ENCODE measurements around the gene FXR2. TPM values are rescaled to one million over a fixed set of nuclear protein-coding genes. Genes with fewer than 3 reads are reported as not detected.

Gene FXR2
- total and polyA plus RNA-seq, 9 of the 15 experiments (the other 6 are each of a cell fraction or from before 2014, with no cell fraction given): 2.0 to 49.3 (median 24.5) TPM

GRCh38 chr17:7618608-7619007 is 3.9 kb upstream of the FXR2 start:
- ChIA-PET CTCF (ENCODE audit: low intra/inter-chr PET ratio) (no interaction called here), POLR2A (interaction anchor here (0.8 to 1.0 kb wide), 3 partner anchors 9 to 68 kb away, joined by 3 read pairs; partner anchors contain the start of gene SAT2)

More at GRCh38 chr17:7618608-7619007, 3.9 kb upstream of the FXR2 start:
- Histone ChIP-seq H3K4me3 (no peak overlapping the region), H3K4me2 (ENCODE audit: insufficient read depth, low read length) (no peak overlapping the region), H3K36me3 (ENCODE audit: control insufficient read depth, insufficient read depth, low read length) (no peaks in the 10 kb centered on the region), H2AFZ (ENCODE audit: low read depth, low read length) (no peak overlapping the region), H3K9ac (ENCODE audit: insufficient read depth in 1 of 2, low read depth in 2 of 2, low read length in 2 of 2) (no peak overlapping the region), H3K79me2 (ENCODE audit: control insufficient read depth, insufficient read depth, low read length) (peaks cover 8% of the 10 kb centered on the region), H3K27ac (ENCODE audit: extremely low read depth, low read depth, low read length) (no peak overlapping the region), H3K9me1 (ENCODE audit: control insufficient read depth, insufficient read depth, low read length) (no peaks in the 10 kb centered on the region), H3K4me1 (replicated peaks in 1 of 2; ENCODE audit: control insufficient read depth in 2 of 2, insufficient read depth in 2 of 2, low read length in 2 of 2) (peaks cover 2 to 14% of the 10 kb centered on the region in 2 experiments; a peak in 2 of 5 replicates), H3K27me3 (ENCODE audit: control insufficient read depth in 2 of 2, insufficient read depth in 2 of 2, low read length in 2 of 2) (no peaks in the 10 kb centered on the region), H4K20me1 (replicated peaks; ENCODE audit: control insufficient read depth, insufficient read depth, low read length) (no peaks in the 10 kb centered on the region), H3K9me3 (replicated peaks; ENCODE audit: control insufficient read depth, insufficient read depth, low read depth, low read length) (no peaks in the 10 kb centered on the region)
- intact Hi-C loops (cut with micrococcal nuclease): loop anchor here (5.0 kb wide), 1 partner anchor 36 kb away; the partner anchor contains the start of gene MPDU1
- FAIRE-seq (no peak), DNase-seq (ENCODE audit: extremely low read depth in 1 of 4, low spot score in 3 of 4) (no peak), ATAC-seq (no peak)
- in situ Hi-C loops (cut with MboI): no loop called here
- no TSS peak for BruUV-seq (replicated peaks)
- no peak for TF ChIP-seq HNRNPK (IDR thresholded peaks at IDR 0.05; ENCODE audit: low read depth, low read length, poor library complexity, severe bottlenecking)
- no peak for TF ChIP-seq RFX1 (IDR thresholded peaks at IDR 0.05)
- no peak for TF ChIP-seq MEF2A (IDR thresholded peaks at IDR 0.05; ENCODE audit: control insufficient read depth, low read depth, low read length)
- no peak for TF ChIP-seq MIER1 (IDR thresholded peaks at IDR 0.05; ENCODE audit: low read depth)
- TF ChIP-seq FOXP4 (CRISPR knock-in tag; IDR thresholded peaks at IDR 0.05; ENCODE audit: borderline replicate concordance): no peak
- TF ChIP-seq CEBPZ (IDR thresholded peaks at IDR 0.05; ENCODE audit: borderline replicate concordance, low read depth, low read length): no peak
- 45% methylated on average over 5 of the region's 5 CpGs for WGBS (ENCODE audit: insufficient coverage, low coverage, missing lambda C conversion rate)

All from K562 (cell line).